VCaP (cell line): ENCODE measurements around the gene RAB3GAP1.

Experiments
- H3K27ac ChIP-seq: fragments of 450-650 bp; 2 replicates; pipeline ENCODE4 v1.5.1; 2017
- CTCF ChIP-seq: fragments of 450-650 bp; conservative IDR thresholded peaks from 2 replicates; pipeline ENCODE4 v1.5.1; 2017; ENCODE audit warnings: mild to moderate bottlenecking, moderate library complexity

RAB3GAP1 gene

GRCh38 chr2:135162377-135162776 lies 110.3 kb downstream of the RAB3GAP1 start:
- peak overlapping the region; percentile 76 for H3K27ac ChIP-seq
- no peak for TF ChIP-seq CTCF

- peak overlapping the region; percentile 76 for H3K27ac ChIP-seq
- TF ChIP-seq CTCF = no peak
Observed at GRCh38 chr2:135162786-135163185, 110.7 kb downstream of the RAB3GAP1 start.

GRCh38 chr2:135163306-135163705 lies 111.2 kb downstream of the RAB3GAP1 start:
- peak overlapping the region; percentile 76 for H3K27ac ChIP-seq
- no peak for TF ChIP-seq CTCF

- H3K27ac ChIP-seq = peak overlapping the region; percentile 76
Observed at GRCh38 chr2:135163901-135164300, 111.8 kb downstream of the RAB3GAP1 start.

GRCh38 chr2:135164431-135164830 lies 112.3 kb downstream of the RAB3GAP1 start:
- peak overlapping the region; percentile 76 for H3K27ac ChIP-seq

More at GRCh38 chr2:135163901-135164300, 111.8 kb downstream of the RAB3GAP1 start:
- TF ChIP-seq CTCF = no peak

GRCh38 chr2:135167273-135167672 lies 115.2 kb downstream of the RAB3GAP1 start:
- H3K27ac ChIP-seq = no peak overlapping the region
- no peak for TF ChIP-seq CTCF

More at GRCh38 chr2:135164431-135164830, 112.3 kb downstream of the RAB3GAP1 start:
- no peak for TF ChIP-seq CTCF

GRCh38 chr2:135168204-135168856 lies 116.2 kb downstream of the RAB3GAP1 start:
- no peak for TF ChIP-seq CTCF
- H3K27ac ChIP-seq = no peak overlapping the region
